GM18511 (cell line): ENCODE measurements around the gene ECI1.
"Not testable (repeated sequence)": the region's sequence is repeated elsewhere in the genome, so short reads cannot be mapped to it uniquely, and the experiment has no call there.

Experiments
- ATAC-seq: cut with Tn5 transposase; IDR thresholded peaks from one replicate; pipeline ENCODE4 v1.9.1; 2021; ENCODE audit warnings: mild to moderate bottlenecking, moderate library complexity; ENCODE audit not compliant: unreplicated experiment

ECI1 gene

GRCh38 chr16:2257726-2258125, 6.3 kb upstream of the ECI1 start:
- ATAC-seq, result no peak

GRCh38 chr16:2256531-2257140, 5.2 kb upstream of the ECI1 start:
- ATAC-seq, result no peak

DNA sequence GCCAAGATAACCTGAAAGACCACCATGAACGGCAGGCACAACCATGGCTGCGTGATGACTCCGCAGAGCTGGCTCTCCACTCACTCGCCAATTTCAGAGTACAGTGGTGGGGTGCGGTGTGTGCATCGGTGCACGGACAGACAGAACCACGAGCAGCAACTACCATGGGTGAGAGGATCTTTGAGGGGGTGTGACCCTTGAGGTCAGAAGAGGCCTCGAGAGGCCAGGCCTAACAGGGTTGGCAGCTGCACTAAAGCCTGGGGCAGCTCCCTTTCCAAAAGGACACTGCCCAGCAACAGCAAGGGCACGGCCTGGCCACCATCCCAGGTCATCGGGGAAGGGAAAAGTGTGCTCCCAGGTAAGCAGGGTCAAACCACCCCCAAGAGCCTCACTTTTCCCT, 1.9 kb upstream of the ECI1 start:
- no peak for ATAC-seq

GRCh38 chr16:2252806-2253148, 1.4 kb upstream of the ECI1 start:
- ATAC-seq, result no peak

DNA sequence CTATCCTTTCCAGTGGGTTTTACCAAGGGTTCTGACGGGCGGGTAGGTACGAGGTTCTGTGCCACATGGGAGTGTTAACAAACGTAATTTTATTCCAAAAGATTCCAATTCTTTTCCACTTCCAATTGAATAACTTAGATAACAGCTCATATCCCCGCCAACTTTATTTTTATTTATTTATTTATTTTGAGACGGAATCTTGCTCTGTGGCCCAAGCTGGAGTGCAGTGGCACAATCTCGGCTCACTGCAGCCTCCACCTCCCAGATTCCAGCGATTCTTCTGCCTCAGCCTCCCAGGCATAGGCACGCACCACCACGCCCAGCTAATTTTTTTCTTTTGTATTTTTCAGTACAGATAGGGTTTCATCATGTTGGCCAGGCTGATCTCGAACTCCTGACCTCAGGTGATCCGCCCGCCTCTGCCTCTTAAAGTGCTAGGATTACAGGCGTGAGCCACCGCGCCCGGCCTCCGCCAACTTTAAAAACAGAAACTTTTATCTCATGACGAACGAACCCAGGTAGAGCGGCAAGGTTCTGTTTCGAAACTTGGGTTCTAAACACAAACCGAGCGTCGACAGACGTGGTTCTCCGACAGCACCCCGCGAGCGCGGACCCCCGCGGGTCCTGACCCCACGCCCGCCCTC, 613 bp downstream of the ECI1 start:
- peak; percentile 5 for ATAC-seq

DNA sequence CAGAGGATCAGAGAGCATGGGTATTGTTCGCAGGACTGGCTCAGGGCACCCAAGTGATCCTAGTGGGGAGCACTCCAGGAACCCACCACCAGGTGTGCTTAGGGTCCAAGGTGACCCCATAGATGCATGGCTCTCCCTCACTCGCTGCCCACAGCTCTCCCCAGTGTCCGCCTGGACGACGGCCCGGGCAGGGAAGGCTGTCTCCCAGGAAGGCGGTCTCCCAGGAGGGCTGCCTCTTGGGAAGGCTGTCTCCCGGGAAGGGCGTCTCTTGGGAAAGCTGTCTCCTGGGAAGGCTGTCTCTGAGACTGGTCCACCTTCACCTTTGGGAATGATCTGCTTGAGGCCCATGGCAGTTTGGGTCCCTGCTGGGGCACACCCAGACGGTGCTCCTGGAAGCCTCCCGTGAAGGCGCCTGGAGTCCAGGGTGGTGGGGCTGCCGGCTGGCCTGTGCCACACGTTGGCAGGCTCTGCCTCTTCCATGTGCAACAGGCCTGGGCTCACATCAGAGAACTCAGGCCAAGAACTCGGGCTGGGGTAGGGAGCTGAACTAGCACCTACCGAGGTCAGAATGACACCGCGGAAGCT, 5.0 kb downstream of the ECI1 start:
- no peak for ATAC-seq

GRCh38 chr16:2244926-2245795, 6.2 kb downstream of the ECI1 start:
- ATAC-seq, result no peak

GRCh38 chr16:2244301-2244700, 7.1 kb downstream of the ECI1 start:
- ATAC-seq, result no peak

DNA sequence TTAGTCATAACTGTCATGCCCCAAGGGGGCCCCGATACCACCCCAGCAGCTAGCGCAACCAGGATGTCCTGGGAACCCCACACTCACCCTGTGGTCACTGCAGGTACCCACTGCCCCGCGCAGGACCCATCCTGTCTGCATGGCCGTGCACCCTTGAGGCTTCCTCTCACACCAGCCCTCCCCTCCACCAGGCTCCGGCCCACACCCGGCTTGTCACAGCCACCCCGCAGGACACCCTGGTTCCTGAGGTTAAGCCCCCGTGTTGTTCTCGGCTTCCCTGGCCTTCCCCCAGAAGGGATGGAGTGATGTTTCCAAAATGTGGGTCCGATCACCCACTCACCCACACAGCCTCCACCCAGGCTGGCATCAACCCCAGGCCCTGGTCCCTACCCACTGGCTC, 7.6 kb downstream of the ECI1 start:
- no peak for ATAC-seq

DNA sequence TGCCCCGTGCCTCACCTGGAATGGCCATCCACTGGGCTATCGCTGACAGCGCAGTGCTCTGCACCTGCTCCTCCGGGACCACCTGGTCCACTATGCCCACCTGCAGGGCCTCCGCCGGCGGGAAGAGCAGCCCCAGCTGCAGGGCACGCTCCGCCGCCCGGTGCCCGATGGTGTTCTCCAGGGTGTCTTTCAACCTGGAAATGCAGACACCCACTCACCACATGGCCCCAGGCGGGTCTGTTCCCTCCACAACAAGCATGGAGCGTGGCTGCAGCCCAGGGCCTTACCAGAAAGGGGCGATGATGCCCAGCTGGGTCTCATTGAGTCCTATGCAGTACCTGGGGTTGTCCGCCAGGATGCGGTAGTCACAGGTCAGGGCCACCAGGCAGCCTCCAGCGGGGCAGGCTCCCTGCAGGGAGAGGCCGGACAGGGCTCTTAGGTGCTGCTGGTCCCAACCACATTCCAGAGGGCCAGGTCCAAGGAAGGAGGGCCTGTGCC, 8.3 kb downstream of the ECI1 start:
- ATAC-seq, result no peak

- ATAC-seq, result no peak
Measured at GRCh38 chr16:2242598-2242997, 8.8 kb downstream of the ECI1 start.

- not testable (repeated sequence) for ATAC-seq
Measured at GRCh38 chr16:2240331-2240730, 11.1 kb downstream of the ECI1 start.

DNA sequence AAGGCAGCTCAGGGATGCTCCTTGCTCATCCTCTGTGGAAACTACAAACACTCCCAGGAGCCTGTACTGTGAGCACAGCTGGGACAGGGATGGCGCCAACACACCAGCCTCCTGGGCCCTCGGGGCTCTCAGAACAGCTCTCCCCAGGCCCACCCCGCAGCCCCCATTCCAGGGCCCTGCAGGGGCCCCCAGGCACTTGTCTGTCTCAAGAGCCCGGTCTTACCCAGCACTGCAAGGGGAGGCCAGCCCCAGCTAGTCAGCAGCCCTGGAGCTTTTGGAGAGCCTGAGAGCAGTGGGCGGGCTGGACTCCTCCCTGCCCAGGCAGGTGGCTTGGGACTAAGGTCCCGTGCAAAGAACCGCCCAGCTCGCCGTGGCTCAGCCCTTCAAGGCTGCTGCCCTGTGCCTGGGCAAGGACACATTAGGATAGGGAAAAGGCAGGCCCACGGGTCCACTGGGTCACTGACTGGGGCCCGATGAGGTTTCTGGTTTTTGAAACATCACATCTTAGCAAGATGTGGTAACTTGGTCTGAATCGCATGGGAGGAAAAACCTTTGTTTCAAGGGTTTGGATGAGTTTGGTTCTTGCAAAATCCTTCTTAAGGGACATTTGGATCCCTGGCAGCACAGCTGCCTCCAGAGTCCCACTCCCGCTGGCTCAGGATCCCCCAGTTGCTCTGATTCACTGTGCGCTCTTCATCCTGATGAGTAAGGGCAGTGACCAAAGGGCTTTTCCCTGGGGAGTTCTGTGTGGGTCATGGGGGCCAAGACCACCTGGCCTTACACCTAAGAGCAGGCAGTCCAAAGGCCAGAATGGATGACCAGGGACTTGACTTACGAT, 12.3 kb downstream of the ECI1 start:
- no peak for ATAC-seq

DNA sequence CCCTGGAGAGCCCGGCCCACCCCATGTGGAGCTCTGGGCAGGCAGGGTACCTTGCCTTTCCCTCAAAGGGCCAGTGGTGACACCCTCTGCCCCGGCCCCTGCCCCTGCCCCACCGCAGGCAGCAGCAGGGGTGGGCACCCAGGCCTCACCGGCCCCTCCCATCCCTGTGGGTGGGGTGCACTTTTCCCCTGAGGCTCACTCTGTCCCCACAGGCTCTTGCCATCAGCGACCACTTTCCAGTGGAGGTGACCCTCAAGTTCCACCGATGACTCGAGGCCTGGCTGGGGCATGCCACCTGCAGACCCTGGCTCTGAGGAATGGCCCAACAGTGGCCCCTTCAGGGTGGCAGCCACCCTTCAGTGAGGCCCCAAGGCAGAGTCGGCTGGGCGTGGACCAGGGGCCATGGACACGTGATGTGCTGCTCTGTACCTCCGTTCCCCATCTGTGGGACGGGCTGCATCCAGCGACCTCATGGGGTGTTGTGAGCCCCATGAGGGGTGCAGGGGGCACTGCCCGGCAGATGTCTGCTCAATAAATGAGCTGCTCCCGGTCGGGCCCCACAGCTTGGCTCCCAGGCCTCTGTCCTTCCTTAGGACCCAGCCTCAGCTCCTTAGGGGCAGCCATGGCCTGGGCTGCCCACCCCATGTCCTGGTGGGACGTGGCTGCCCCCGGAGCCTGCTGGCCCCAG, 13.1 kb downstream of the ECI1 start:
- no peak for ATAC-seq

- no peak for ATAC-seq
Measured at GRCh38 chr16:2237493-2238149, 13.8 kb downstream of the ECI1 start.

GRCh38 chr16:2237102-2237482, 14.3 kb downstream of the ECI1 start:
- no peak for ATAC-seq

- ATAC-seq, result no peak
Measured at GRCh38 chr16:2236337-2237101, 14.9 kb downstream of the ECI1 start, which contains the start of gene DNASE1L2. Gene DNASE1L2 (plus strand): TSS chr16:2236444. CDS start chr16:2236817, 373 bp downstream.

DNA sequence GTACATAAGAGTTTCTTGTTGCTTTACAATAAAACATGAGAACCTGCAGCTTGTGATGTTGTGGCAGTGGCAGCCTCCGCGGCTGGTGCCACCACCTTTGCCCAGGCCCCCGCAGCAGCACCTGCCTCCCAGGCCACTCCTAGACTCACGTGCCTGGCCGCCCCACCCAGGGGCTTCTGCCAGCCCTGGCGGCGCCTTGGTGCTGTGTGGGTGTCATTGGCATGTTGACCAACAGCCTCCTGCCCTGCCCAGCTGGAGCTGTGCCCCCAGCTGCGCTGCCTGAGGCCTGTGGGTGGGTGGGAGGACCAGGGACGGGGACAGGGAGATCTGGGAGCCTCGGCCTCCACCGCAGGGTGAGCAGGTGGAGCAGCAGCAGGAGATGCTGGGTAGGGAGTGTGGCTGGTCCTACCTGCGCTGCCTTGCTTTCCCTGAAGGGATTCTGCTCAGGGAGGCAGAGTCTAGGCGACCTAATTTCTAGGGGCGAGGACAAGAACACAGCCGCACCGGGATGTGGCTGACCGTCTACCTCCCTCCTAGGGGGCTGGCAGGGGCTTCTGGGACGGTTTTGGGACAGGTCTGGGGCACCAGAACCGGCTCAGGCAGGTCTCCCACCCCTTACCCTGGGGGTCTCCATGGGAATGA, 15.6 kb downstream of the ECI1 start:
- ATAC-seq, result no peak
